Measurements from ENCODE around the gene SLFN13.

GRCh38 chr17:35488991-35489390 is 40.4 kb upstream of the SLFN13 start:
- TF ChIP-seq CTCF (optimal IDR thresholded peaks at IDR 0.05 in 1 of 3, IDR thresholded peaks at IDR 0.05 in 1 of 3, conservative IDR thresholded peaks at IDR 0.05 in 1 of 3; ENCODE audit: extremely low read depth in 1 of 3, insufficient read depth in 2 of 3, low read length in 3 of 3) (no peak), EZH2 (IDR thresholded peaks at IDR 0.05; ENCODE audit: low read length) (no peak)

Data from keratinocyte (primary cell).